Body of pancreas (tissue), 4 donors: ENCODE measurements around the gene CLEC4M.

Source experiments
- CTCF ChIP-seq, 7 experiments: fragments of 450-650 bp in 4 of 7; fragments of 200-600 bp in 3 of 7; sonication (generic) in 3 of 7; IDR thresholded peaks; one replicate each; pipeline ENCODE4 v1.5.1; 2016 to 2019; ENCODE audit warnings: antibody characterized with exemption in 7 of 7
- POLR2A ChIP-seq, 3 donors: fragments of 450-650 bp; IDR thresholded peaks; one replicate each; pipeline ENCODE4 v1.6.1; 2016; ENCODE audit warnings: antibody characterized with exemption in 3 of 3, mild to moderate bottlenecking in 2 of 3

GRCh38 chr19:7808108-7808507, 45.1 kb downstream of the CLEC4M start:
- TF ChIP-seq CTCF (IDR thresholded peaks at IDR 0.05) (no peak), POLR2A (IDR thresholded peaks at IDR 0.05) (no peak)
